Nephron progenitor cell (in vitro differentiated cells): ENCODE results near the gene REEP3.

ENCODE experiments used
- DNase-seq: peaks from one replicate; pipeline ENCODE4 v3.0.0; 2021
- H3K27ac Mint-ChIP-seq: 2 replicates; pipeline ENCODE4 v1.8.0; 2021; ENCODE audit warnings: mild to moderate bottlenecking, moderate library complexity, mixed read lengths
- H3K27me3 Mint-ChIP-seq: 2 replicates; pipeline ENCODE4 v1.8.0; 2021; ENCODE audit warnings: mild to moderate bottlenecking, low read depth, mixed read lengths; ENCODE audit not compliant: poor library complexity
- H3K36me3 Mint-ChIP-seq: 2 replicates; pipeline ENCODE4 v1.8.0; 2021; ENCODE audit warnings: low read depth, mixed read lengths
- H3K4me1 Mint-ChIP-seq: 2 replicates; pipeline ENCODE4 v1.8.0; 2021; ENCODE audit warnings: mixed read lengths
- H3K4me3 Mint-ChIP-seq: 2 replicates; pipeline ENCODE4 v1.8.0; 2021; ENCODE audit warnings: mild to moderate bottlenecking, moderate library complexity, mixed read lengths
- H3K9me3 Mint-ChIP-seq: 2 replicates; pipeline ENCODE4 v1.8.0; 2021; ENCODE audit warnings: mild to moderate bottlenecking, moderate library complexity, mixed read lengths
- TF ChIP-seq, protein P1 (sequence below): fragments of 200-600 bp; sonication (generic); IDR thresholded peaks from 2 replicates; pipeline ENCODE4 v1.5.0; 2021; ENCODE audit warnings: antibody characterized with exemption

Gene REEP3

DNA sequence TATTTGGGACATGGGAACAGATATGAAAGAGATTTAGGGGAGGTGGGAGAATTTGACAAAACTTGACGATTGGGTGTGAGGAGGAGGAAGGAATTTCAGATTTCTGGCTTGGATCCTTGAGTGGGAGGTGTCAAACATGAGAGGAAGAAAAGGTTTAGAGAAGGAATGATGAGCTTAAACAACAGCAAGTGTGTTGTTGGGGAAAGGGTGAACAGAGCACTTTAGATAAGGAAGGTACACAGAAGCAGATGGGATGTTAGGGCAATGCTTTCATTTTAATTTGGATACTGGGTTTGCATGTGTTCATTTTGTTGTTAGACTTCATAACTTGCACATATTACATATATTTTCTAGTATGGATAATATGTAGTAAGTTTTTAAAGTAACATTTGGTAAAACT, 23.2 kb downstream of the REEP3 start:
- peaks cover 25% of the 10 kb centered on the region for H3K4me1 Mint-ChIP-seq
- no peak overlapping the region for H3K4me3 Mint-ChIP-seq
- no peak for DNase-seq
- peak overlapping the region; percentile 52 for H3K27ac Mint-ChIP-seq
- H3K9me3 Mint-ChIP-seq: peaks cover 3% of the 10 kb centered on the region
- TF ChIP-seq, protein P1, sequence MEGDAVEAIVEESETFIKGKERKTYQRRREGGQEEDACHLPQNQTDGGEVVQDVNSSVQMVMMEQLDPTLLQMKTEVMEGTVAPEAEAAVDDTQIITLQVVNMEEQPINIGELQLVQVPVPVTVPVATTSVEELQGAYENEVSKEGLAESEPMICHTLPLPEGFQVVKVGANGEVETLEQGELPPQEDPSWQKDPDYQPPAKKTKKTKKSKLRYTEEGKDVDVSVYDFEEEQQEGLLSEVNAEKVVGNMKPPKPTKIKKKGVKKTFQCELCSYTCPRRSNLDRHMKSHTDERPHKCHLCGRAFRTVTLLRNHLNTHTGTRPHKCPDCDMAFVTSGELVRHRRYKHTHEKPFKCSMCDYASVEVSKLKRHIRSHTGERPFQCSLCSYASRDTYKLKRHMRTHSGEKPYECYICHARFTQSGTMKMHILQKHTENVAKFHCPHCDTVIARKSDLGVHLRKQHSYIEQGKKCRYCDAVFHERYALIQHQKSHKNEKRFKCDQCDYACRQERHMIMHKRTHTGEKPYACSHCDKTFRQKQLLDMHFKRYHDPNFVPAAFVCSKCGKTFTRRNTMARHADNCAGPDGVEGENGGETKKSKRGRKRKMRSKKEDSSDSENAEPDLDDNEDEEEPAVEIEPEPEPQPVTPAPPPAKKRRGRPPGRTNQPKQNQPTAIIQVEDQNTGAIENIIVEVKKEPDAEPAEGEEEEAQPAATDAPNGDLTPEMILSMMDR: no peak
- H3K27me3 Mint-ChIP-seq: peaks cover 2% of the 10 kb centered on the region
- H3K36me3 Mint-ChIP-seq: peaks cover 20% of the 10 kb centered on the region

DNA sequence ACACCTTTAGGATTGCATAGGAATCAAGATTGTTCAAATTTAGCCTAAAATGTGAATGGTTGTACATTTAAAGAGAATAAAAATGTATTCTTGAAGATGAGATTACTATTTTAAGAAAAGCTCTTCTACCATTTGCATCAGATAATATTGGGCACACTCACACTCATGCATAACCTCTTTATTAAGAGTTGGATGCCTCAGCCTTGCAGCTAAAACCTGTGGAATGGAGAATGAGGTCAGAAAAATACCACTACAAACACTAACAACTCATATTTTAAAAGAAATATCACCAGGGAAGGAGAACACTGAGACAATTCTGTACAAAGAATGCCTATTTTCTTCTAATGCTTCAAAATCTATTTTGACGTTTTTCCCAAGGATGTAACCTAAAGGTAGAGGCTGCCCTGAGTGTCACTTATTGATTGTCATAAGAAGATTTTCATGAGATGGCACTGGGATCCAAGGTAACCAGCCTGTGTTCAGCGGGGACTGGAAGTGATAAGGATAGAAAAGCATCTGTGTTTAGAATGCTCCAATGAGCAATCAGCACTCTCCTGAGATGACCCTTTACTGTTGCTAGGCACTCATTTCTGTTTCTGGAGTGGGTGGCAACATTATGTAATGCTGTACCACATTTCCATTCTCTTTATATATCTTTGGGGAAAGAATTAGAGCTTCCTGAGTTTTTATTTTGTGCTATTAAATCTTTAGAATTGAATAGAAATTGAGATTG, 26.6 kb downstream of the REEP3 start:
- Mint-ChIP-seq H3K9me3 (peaks cover 3% of the 10 kb centered on the region), H3K4me3 (no peak overlapping the region), H3K4me1 (peaks cover 22% of the 10 kb centered on the region), H3K36me3 (peaks cover 25% of the 10 kb centered on the region), H3K27ac (no peak overlapping the region), H3K27me3 (peaks cover 4% of the 10 kb centered on the region)
- no peak for DNase-seq
- TF ChIP-seq, protein P1: no peak

DNA sequence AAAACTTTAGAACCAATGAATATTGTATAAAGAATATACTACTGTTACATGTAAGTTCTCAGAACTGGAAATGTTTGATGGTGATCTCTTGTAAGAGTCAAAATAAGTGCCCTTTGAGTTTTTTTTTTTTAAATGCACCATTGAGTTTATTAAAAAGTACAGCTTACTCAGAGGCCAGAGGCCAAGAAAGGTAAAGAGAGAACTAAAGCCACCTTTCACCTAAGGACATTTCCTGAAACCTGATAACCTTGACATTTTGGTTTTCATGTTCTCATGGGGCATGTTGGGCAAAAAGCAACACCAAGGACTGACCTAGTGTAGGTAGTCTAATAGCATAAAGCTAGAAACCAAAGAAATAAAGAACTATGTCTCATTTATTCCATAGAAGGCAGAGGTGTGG, 27.7 kb downstream of the REEP3 start:
- H3K36me3 Mint-ChIP-seq: peaks cover 35% of the 10 kb centered on the region
- TF ChIP-seq, protein P1: no peak
- H3K4me3 Mint-ChIP-seq: no peak overlapping the region
- H3K27ac Mint-ChIP-seq: peak overlapping the region; percentile 46
- peaks cover 7% of the 10 kb centered on the region for H3K9me3 Mint-ChIP-seq
- H3K4me1 Mint-ChIP-seq: peaks cover 18% of the 10 kb centered on the region
- DNase-seq: no peak
- H3K27me3 Mint-ChIP-seq: peaks cover 4% of the 10 kb centered on the region

DNA sequence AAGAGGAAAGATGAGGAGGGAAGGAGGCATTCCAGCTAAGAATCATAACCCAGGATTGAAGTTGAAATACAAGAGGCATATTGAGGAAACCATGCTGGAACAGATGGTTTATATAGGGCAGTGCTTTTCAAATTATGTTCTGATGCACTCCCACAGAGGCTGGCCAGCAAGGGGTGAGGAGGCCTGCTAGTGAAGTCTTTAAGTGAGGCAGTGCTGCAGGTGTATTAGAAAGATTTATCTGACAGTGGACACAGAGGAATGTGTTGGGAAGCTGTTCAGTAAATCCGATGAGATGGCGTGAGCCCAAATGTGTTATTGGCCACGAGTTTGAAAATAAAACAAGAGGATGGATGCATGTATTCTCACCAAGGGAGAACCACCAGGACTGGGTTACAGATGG, 28.6 kb downstream of the REEP3 start:
- Mint-ChIP-seq H3K27me3 (peaks cover 4% of the 10 kb centered on the region), H3K27ac (peak overlapping the region; percentile 26), H3K9me3 (peaks cover 12% of the 10 kb centered on the region), H3K4me1 (peaks cover 11% of the 10 kb centered on the region), H3K36me3 (peaks cover 41% of the 10 kb centered on the region), H3K4me3 (no peak overlapping the region)
- TF ChIP-seq, protein P1: no peak
- DNase-seq: no peak

DNA sequence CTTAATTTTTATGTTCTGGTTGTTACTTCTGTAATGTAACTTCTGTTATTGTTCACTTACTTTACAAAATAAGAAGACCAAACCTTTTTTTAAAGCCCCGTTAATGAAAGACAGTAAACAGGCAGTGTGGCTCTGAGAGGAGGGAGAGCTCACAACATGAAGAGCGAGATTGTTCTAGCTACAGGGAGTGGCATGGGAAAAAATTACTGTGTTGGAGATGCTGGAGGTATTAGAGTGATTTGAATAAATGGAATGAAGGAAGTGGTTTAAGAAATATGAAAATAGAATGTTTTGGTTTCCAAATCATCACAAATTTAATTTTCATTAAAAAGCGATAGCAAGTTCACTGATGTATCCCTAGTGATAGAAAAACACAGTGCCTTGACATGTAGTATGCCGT, 31.8 kb downstream of the REEP3 start:
- Mint-ChIP-seq H3K36me3 (peaks cover 39% of the 10 kb centered on the region), H3K4me3 (no peak overlapping the region), H3K27ac (no peak overlapping the region), H3K9me3 (peaks cover 13% of the 10 kb centered on the region), H3K27me3 (peaks cover 4% of the 10 kb centered on the region), H3K4me1 (peaks cover 8% of the 10 kb centered on the region)
- DNase-seq: no peak
- TF ChIP-seq, protein P1: no peak

DNA sequence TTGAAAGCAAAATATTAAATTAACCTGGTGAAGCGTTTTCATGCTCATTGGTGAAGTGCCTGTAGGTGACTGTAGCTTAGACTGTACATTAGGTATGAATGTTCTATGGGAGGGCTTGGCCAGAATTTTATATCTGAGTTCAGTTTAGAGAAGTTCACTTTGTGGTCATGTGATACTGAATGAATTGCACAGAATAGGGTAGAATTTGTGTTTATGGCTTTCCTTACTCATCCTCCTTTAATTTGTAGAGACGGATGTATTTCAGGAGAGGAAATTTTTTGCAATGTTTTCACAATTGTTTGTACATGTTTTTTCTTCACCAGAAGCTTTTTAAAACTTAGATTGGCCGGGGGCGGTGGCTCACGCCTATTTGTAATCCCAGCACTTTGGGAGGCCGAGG, 32.3 kb downstream of the REEP3 start:
- no peak for DNase-seq
- TF ChIP-seq, protein P1: no peak
- Mint-ChIP-seq H3K4me1 (peaks cover 7% of the 10 kb centered on the region), H3K27ac (no peak overlapping the region), H3K9me3 (peaks cover 13% of the 10 kb centered on the region), H3K36me3 (peaks cover 39% of the 10 kb centered on the region), H3K27me3 (peaks cover 4% of the 10 kb centered on the region), H3K4me3 (no peak overlapping the region)
